ENCODE data around the gene SCG2. TPM values are rescaled to one million over a fixed set of nuclear protein-coding genes. Genes with fewer than 3 reads are reported as not detected.

SCG2 gene
- total RNA-seq, 5 donors from 2014 or later (not counting 1 experiment from before 2014, with no cell fraction given), result not detected

DNA sequence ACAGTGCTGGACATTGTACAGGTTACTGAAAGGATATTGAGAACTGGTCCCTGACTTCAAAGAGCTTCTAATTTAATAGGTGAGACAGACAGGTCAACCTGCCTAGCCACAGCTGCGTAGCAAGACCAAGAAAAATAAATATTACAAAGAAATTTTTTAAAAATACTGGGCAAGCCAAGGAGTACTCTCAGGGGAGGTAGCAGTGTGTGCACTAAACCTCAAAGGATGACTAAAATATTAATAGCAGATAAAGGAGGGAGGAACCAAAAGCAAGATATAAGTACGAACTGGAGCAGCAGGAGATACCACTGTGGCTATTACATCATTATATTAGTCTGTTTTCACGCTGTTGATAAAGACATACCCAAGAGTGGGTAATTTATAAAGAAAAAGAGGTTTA, 14.9 kb downstream of the SCG2 start:
- Mint-ChIP-seq H3K36me3 (no peaks in the 10 kb centered on the region), H3K4me3 (no peak overlapping the region), H3K27me3 (peaks cover 0 to 7% of the 10 kb centered on the region in 2 donors), H3K27ac (no peak overlapping the region), H3K4me1 (no peaks in the 10 kb centered on the region), H3K9me3 (peaks cover 0 to 4% (median 0%) of the 10 kb centered on the region in 3 donors)
- DNase-seq, result no peak
- Histone ChIP-seq H3K4me1 (ENCODE audit: control insufficient read depth in 1 of 2, extremely low read depth in 1 of 2, insufficient read depth in 2 of 2, low read length in 2 of 2) (no peaks in the 10 kb centered on the region), H3K4me3 (ENCODE audit: control insufficient read depth in 1 of 2, extremely low read depth in 1 of 2, low read length in 1 of 2) (no peak overlapping the region), H3K27ac (ENCODE audit: low read length) (no peak overlapping the region), H3K36me3 (ENCODE audit: control insufficient read depth in 2 of 2, extremely low read depth in 1 of 2, insufficient read depth in 1 of 2, low read length in 1 of 2) (no peaks in the 10 kb centered on the region), H3K9me3 (no peaks in the 10 kb centered on the region), H3K27me3 (replicated peaks in 1 of 2; ENCODE audit: control insufficient read depth in 2 of 2, extremely low read depth in 1 of 2, insufficient read depth in 2 of 2, low read length in 1 of 2) (no peaks in the 10 kb centered on the region)
- ChIA-PET POLR2A (no interaction called here), CTCF (no interaction called here)
- no CpG with 5 or more reads among the region's 3 CpGs for WGBS (ENCODE audit: insufficient coverage)
- ATAC-seq (replicated peaks in 1 of 4), result no peak

DNA sequence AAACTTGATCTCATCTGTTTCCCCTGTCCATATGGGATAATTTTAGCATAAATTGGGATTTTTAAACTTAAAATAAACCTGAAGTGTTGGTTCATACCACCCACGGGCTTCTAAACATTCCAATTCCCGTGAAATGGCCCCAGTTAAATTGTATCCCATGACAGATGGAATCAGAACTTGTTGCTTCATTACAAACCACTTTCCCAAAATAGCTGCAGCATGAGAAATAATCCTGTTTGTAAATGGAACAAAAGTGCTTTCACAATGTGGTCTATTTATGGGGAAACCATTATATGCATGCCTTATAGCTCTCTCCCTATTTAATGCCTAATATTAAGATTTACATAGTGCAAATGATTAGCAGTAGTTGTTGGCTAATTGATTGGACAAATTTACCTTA, 15.9 kb downstream of the SCG2 start:
- Histone ChIP-seq H3K27me3 (replicated peaks in 1 of 2; ENCODE audit: control insufficient read depth in 2 of 2, extremely low read depth in 1 of 2, insufficient read depth in 2 of 2, low read length in 1 of 2) (peaks cover 0 to 4% of the 10 kb centered on the region in 2 experiments), H3K4me1 (ENCODE audit: control insufficient read depth in 1 of 2, extremely low read depth in 1 of 2, insufficient read depth in 2 of 2, low read length in 2 of 2) (no peaks in the 10 kb centered on the region), H3K27ac (ENCODE audit: low read length) (no peak overlapping the region), H3K9me3 (no peaks in the 10 kb centered on the region), H3K36me3 (ENCODE audit: control insufficient read depth in 2 of 2, extremely low read depth in 1 of 2, insufficient read depth in 1 of 2, low read length in 1 of 2) (no peaks in the 10 kb centered on the region), H3K4me3 (ENCODE audit: control insufficient read depth in 1 of 2, extremely low read depth in 1 of 2, low read length in 1 of 2) (no peak overlapping the region)
- WGBS (ENCODE audit: insufficient coverage), result no CpG with 5 or more reads among the region's 2 CpGs
- no peak for DNase-seq
- H3K36me3 Mint-ChIP-seq, result no peaks in the 10 kb centered on the region
- no peak for ATAC-seq (replicated peaks in 1 of 4)
- CTCF ChIA-PET, result no interaction called here
- H3K27me3 Mint-ChIP-seq, result peaks cover 0 to 12% of the 10 kb centered on the region in 2 donors
- H3K4me1 Mint-ChIP-seq, result no peaks in the 10 kb centered on the region
- POLR2A ChIA-PET, result no interaction called here
- no peak overlapping the region for H3K4me3 Mint-ChIP-seq
- H3K27ac Mint-ChIP-seq, result no peak overlapping the region
- H3K9me3 Mint-ChIP-seq, result peaks cover 0 to 4% (median 0%) of the 10 kb centered on the region in 3 donors

DNA sequence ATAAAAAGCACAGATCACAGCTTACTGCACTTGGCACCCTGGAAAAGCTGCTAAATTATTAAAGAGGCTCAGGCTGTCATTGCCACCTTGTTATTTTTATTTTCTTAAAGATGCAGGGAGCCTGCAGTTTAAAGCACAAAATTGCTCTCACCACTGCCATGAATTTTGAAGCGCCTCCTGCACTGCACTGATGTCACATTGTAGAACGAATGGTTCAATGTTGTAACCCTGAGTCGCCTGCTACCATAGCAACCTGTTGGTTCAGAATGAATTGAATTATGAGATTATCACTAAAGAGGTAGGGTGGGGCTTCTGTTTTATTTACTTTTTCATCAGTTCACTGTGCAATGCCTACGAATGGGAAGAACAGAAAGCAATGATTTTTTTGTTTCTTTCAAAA, 16.5 kb downstream of the SCG2 start:
- H3K36me3 ChIP-seq (ENCODE audit: control insufficient read depth in 2 of 2, extremely low read depth in 1 of 2, insufficient read depth in 1 of 2, low read length in 1 of 2), result no peaks in the 10 kb centered on the region
- H3K27me3 ChIP-seq (replicated peaks in 1 of 2; ENCODE audit: control insufficient read depth in 2 of 2, extremely low read depth in 1 of 2, insufficient read depth in 2 of 2, low read length in 1 of 2), result peaks cover 0 to 4% of the 10 kb centered on the region in 2 experiments
- ChIA-PET CTCF (no interaction called here), POLR2A (no interaction called here)
- Mint-ChIP-seq H3K4me1 (no peaks in the 10 kb centered on the region), H3K27ac (no peak overlapping the region), H3K27me3 (peaks cover 0 to 12% of the 10 kb centered on the region in 2 donors), H3K36me3 (no peaks in the 10 kb centered on the region), H3K9me3 (peaks cover 0 to 4% (median 0%) of the 10 kb centered on the region in 3 donors), H3K4me3 (no peak overlapping the region)
- WGBS (ENCODE audit: insufficient coverage), result no CpG with 5 or more reads among the region's 4 CpGs
- no peaks in the 10 kb centered on the region for H3K4me1 ChIP-seq (ENCODE audit: control insufficient read depth in 1 of 2, extremely low read depth in 1 of 2, insufficient read depth in 2 of 2, low read length in 2 of 2)
- H3K4me3 ChIP-seq (ENCODE audit: control insufficient read depth in 1 of 2, extremely low read depth in 1 of 2, low read length in 1 of 2), result no peak overlapping the region
- H3K27ac ChIP-seq (ENCODE audit: low read length), result no peak overlapping the region
- H3K9me3 ChIP-seq, result no peaks in the 10 kb centered on the region
- ATAC-seq (replicated peaks in 1 of 4), result no peak
- DNase-seq, result no peak

DNA sequence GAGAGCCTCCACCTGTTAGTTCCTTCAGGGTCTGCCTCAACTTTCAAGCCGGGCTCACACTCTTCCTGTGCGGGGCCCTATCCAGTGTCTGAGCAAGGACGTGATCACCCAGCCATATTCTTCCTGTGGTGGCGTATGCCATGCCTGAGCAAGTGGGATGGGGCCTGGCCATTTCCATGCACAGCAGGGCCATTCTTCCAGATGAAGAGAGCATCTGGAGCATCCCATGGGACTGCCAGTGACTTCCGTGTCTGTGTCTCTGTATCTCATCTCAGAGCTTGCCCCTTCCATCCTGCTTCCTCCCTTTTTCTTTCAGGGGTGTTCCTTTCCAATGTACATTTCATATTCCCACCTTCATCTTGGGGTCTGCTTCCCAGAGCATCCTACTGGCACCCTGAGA, 20.2 kb downstream of the SCG2 start:
- DNase-seq (no peak), ATAC-seq (replicated peaks in 1 of 4) (no peak)
- CTCF ChIA-PET, result no interaction called here
- 76% methylated on average over 5 of the region's 5 CpGs for whole genome bisulfite sequencing (ENCODE audit: insufficient coverage)
- Mint-ChIP-seq H3K27ac (no peak overlapping the region), H3K4me1 (no peaks in the 10 kb centered on the region), H3K4me3 (no peak overlapping the region), H3K9me3 (peaks cover 0 to 4% (median 0%) of the 10 kb centered on the region in 3 donors), H3K36me3 (no peaks in the 10 kb centered on the region), H3K27me3 (peaks cover 1 to 14% of the 10 kb centered on the region in 2 donors)
- POLR2A ChIA-PET, result no interaction called here
- Histone ChIP-seq H3K4me3 (ENCODE audit: control insufficient read depth in 1 of 2, extremely low read depth in 1 of 2, low read length in 1 of 2) (no peak overlapping the region), H3K9me3 (no peaks in the 10 kb centered on the region), H3K27me3 (replicated peaks in 1 of 2; ENCODE audit: control insufficient read depth in 2 of 2, extremely low read depth in 1 of 2, insufficient read depth in 2 of 2, low read length in 1 of 2) (peaks cover 0 to 4% of the 10 kb centered on the region in 2 experiments), H3K4me1 (ENCODE audit: control insufficient read depth in 1 of 2, extremely low read depth in 1 of 2, insufficient read depth in 2 of 2, low read length in 2 of 2) (no peaks in the 10 kb centered on the region), H3K36me3 (ENCODE audit: control insufficient read depth in 2 of 2, extremely low read depth in 1 of 2, insufficient read depth in 1 of 2, low read length in 1 of 2) (no peaks in the 10 kb centered on the region), H3K27ac (ENCODE audit: low read length) (no peak overlapping the region)

DNA sequence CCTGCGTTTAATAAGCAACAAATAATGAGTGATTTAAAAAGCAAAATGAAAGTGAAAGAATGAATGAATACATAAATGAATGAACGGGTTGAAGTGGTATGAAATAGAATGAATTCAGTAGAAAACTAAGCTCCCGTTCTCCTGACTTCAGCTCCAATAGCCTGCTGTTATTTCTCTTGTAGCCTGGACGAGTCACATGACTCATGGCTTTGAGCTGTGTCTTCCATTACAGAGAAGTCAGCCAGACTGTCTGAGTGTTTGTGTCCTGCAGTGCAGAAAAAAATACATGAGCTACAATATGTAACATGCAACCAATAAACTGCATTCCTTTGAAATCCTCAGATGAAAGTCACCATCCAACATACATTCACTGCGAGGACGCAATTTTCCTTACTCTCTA, 21.2 kb downstream of the SCG2 start:
- Mint-ChIP-seq H3K4me3 (no peak overlapping the region), H3K36me3 (no peaks in the 10 kb centered on the region)
- ATAC-seq (replicated peaks in 1 of 4), result no peak

DNA sequence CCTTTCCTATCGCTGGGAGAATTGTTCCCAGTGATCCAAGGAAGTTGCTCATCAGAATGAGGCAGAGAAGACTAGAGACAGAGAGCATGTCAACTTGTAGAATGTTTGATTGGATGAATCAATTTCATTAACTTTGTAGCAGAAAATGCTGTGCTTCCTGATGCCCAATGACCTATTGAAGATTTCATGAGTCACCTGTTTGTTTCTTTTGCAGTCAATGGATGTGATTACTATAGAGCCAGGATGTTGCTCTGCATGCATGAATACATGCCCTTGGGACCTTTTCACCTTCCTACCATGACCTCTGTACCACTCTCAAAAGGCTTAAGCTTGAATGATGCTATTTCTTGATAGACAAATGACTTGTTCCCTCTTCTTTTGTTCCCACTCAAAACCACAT, 23.3 kb downstream of the SCG2 start:
- no peaks in the 10 kb centered on the region for H3K4me1 ChIP-seq (ENCODE audit: control insufficient read depth in 1 of 2, extremely low read depth in 1 of 2, insufficient read depth in 2 of 2, low read length in 2 of 2)
- no peak for DNase-seq
- no peak overlapping the region for H3K27ac ChIP-seq (ENCODE audit: low read length)
- ChIA-PET POLR2A (no interaction called here), CTCF (no interaction called here)
- Mint-ChIP-seq H3K4me1 (no peaks in the 10 kb centered on the region), H3K4me3 (no peak overlapping the region), H3K9me3 (no peaks in the 10 kb centered on the region), H3K27ac (no peak overlapping the region), H3K27me3 (peaks cover 1 to 16% of the 10 kb centered on the region in 2 donors), H3K36me3 (no peaks in the 10 kb centered on the region)
- ATAC-seq (replicated peaks in 1 of 4), result no peak
- H3K27me3 ChIP-seq (replicated peaks in 1 of 2; ENCODE audit: control insufficient read depth in 2 of 2, extremely low read depth in 1 of 2, insufficient read depth in 2 of 2, low read length in 1 of 2), result peaks cover 0 to 4% of the 10 kb centered on the region in 2 experiments
- WGBS (ENCODE audit: insufficient coverage), result no CpG with 5 or more reads among the region's 1 CpG
- H3K4me3 ChIP-seq (ENCODE audit: control insufficient read depth in 1 of 2, extremely low read depth in 1 of 2, low read length in 1 of 2), result no peak overlapping the region
- H3K36me3 ChIP-seq (ENCODE audit: control insufficient read depth in 2 of 2, extremely low read depth in 1 of 2, insufficient read depth in 1 of 2, low read length in 1 of 2), result no peaks in the 10 kb centered on the region
- no peaks in the 10 kb centered on the region for H3K9me3 ChIP-seq

More for the DNA sequence above, 21.2 kb downstream of the SCG2 start:
- H3K27ac ChIP-seq (ENCODE audit: low read length), result no peak overlapping the region
- H3K27me3 Mint-ChIP-seq, result peaks cover 1 to 17% of the 10 kb centered on the region in 2 donors
- POLR2A ChIA-PET, result no interaction called here
- CTCF ChIA-PET, result no interaction called here
- H3K4me1 Mint-ChIP-seq, result no peaks in the 10 kb centered on the region
- DNase-seq, result no peak
- H3K36me3 ChIP-seq (ENCODE audit: control insufficient read depth in 2 of 2, extremely low read depth in 1 of 2, insufficient read depth in 1 of 2, low read length in 1 of 2), result no peaks in the 10 kb centered on the region
- no peaks in the 10 kb centered on the region for H3K4me1 ChIP-seq (ENCODE audit: control insufficient read depth in 1 of 2, extremely low read depth in 1 of 2, insufficient read depth in 2 of 2, low read length in 2 of 2)
- H3K9me3 ChIP-seq, result no peaks in the 10 kb centered on the region
- WGBS (ENCODE audit: insufficient coverage), result 67% methylated on average over 3 of the region's 6 CpGs
- H3K9me3 Mint-ChIP-seq, result peaks cover 0 to 4% (median 0%) of the 10 kb centered on the region in 3 donors
- peaks cover 0 to 4% of the 10 kb centered on the region in 2 experiments for H3K27me3 ChIP-seq (replicated peaks in 1 of 2; ENCODE audit: control insufficient read depth in 2 of 2, extremely low read depth in 1 of 2, insufficient read depth in 2 of 2, low read length in 1 of 2)
- H3K27ac Mint-ChIP-seq, result no peak overlapping the region
- no peak overlapping the region for H3K4me3 ChIP-seq (ENCODE audit: control insufficient read depth in 1 of 2, extremely low read depth in 1 of 2, low read length in 1 of 2)

DNA sequence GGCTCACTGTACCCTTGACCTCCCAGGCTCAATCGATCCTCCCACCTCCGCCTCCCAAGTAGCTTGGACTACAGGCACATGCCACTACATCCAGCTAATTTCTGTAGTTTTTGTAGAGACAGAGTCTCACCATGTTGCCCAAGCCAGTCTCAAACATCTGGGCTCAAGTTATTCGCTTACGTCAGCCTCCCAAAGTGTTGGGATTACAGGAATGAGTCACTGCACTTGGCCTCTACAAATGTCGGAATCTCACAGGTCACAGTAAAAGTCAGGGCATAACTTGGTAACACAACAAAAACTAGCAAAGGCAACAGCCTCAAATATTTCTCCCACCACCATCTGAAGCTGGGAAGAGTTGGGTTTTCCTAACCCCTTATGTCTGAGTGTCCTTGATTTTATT, 25.3 kb downstream of the SCG2 start:
- Histone ChIP-seq H3K4me1 (ENCODE audit: control insufficient read depth in 1 of 2, extremely low read depth in 1 of 2, insufficient read depth in 2 of 2, low read length in 2 of 2) (no peaks in the 10 kb centered on the region), H3K36me3 (ENCODE audit: control insufficient read depth in 2 of 2, extremely low read depth in 1 of 2, insufficient read depth in 1 of 2, low read length in 1 of 2) (no peaks in the 10 kb centered on the region), H3K4me3 (ENCODE audit: control insufficient read depth in 1 of 2, extremely low read depth in 1 of 2, low read length in 1 of 2) (no peak overlapping the region), H3K27me3 (replicated peaks in 1 of 2; ENCODE audit: control insufficient read depth in 2 of 2, extremely low read depth in 1 of 2, insufficient read depth in 2 of 2, low read length in 1 of 2) (peaks cover 0 to 1% of the 10 kb centered on the region in 2 experiments), H3K27ac (ENCODE audit: low read length) (no peak overlapping the region), H3K9me3 (no peaks in the 10 kb centered on the region)
- Mint-ChIP-seq H3K27me3 (peaks cover 1 to 10% of the 10 kb centered on the region in 2 donors), H3K27ac (no peak overlapping the region), H3K36me3 (no peaks in the 10 kb centered on the region), H3K4me3 (no peak overlapping the region), H3K9me3 (no peaks in the 10 kb centered on the region), H3K4me1 (no peaks in the 10 kb centered on the region)
- POLR2A ChIA-PET, result no interaction called here
- CTCF ChIA-PET, result no interaction called here
- WGBS (ENCODE audit: insufficient coverage), result no CpG with 5 or more reads among the region's 5 CpGs
- DNase-seq, result no peak
- no peak for ATAC-seq (replicated peaks in 1 of 4)

Measured in T-cell (primary cell).